ENCODE results near the gene UBAC2.

Gene UBAC2

DNA sequence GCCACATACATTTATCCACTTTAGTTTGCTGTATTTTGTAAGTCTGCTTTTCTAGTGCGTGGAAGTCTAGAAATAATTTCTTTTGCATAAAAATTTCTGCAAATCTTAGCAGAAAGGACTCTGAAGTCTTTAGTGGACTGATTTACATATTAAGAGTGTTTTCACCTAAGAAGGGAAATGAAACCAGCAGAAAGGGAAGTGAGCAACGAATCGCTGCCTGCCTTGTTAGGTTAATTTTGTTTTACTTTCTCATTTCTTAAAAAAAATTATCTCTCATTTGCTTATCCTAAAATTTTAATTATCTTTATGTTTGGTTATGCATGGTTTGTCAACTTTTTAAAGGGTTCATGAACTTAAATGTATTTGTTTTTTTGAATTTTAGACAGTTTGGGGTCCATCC, 58.3 kb downstream of the UBAC2 start:
- Histone ChIP-seq H3K27ac (no peak overlapping the region), H3K27me3 (ENCODE audit: insufficient read depth, low read depth, severe bottlenecking) (no peaks in the 10 kb centered on the region), H3K9me3 (ENCODE audit: severe bottlenecking) (no peaks in the 10 kb centered on the region), H3K4me3 (ENCODE audit: low read depth, low read length) (no peak overlapping the region), H3K36me3 (peaks cover 19% of the 10 kb centered on the region)
- TF ChIP-seq CTCF (IDR thresholded peaks at IDR 0.05; ENCODE audit: low read depth, low read length), result no peak
- no peak for DNase-seq

DNA sequence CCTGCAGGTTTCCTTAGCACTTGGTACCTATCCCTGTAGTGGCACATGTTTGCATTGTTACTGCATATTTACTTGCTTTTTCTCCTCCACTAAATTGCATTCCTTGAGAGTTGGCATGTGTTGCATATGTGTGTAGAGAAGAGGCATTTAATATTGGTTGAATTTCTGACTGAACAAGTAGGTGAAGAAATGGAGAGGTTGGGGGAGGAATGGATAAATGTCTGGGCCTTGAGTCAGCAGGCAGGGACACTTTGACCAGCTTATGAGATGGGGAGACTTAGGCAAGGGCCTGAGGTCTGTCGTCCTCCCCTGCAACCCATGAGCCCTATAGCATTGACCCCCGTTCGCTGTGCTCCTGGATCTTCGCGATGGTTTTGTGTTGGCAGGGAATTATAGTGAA, 59.6 kb downstream of the UBAC2 start:
- peaks cover 15% of the 10 kb centered on the region for H3K36me3 ChIP-seq
- DNase-seq, result no peak
- no peaks in the 10 kb centered on the region for H3K9me3 ChIP-seq (ENCODE audit: severe bottlenecking)
- no peak for TF ChIP-seq CTCF (IDR thresholded peaks at IDR 0.05; ENCODE audit: low read depth, low read length)
- no peaks in the 10 kb centered on the region for H3K27me3 ChIP-seq (ENCODE audit: insufficient read depth, low read depth, severe bottlenecking)
- H3K27ac ChIP-seq, result no peak overlapping the region
- H3K4me3 ChIP-seq (ENCODE audit: low read depth, low read length), result no peak overlapping the region

DNA sequence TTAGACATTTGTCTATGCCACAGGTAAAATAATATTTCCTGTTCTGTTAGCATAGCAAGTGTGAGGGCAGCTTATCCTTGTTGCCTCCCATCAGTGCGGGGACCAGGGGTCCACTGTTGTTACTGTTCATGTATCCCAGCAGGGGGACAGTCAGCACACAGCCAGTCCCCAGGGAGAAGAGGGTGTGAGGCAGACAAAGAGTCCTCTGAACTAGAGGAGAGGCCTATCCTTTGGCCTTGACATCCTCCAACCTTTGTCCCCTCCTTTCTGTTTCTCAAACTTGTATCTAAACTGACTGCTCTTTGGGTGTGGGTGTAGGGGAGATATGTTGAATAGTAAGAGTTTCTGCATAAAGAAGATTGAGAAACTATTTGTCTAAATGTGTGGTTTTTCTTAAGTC, 60.4 kb downstream of the UBAC2 start:
- DNase-seq, result no peak
- H3K27me3 ChIP-seq (ENCODE audit: insufficient read depth, low read depth, severe bottlenecking), result no peaks in the 10 kb centered on the region
- TF ChIP-seq CTCF (IDR thresholded peaks at IDR 0.05; ENCODE audit: low read depth, low read length), result no peak
- peaks cover 11% of the 10 kb centered on the region for H3K36me3 ChIP-seq
- no peak overlapping the region for H3K27ac ChIP-seq
- H3K9me3 ChIP-seq (ENCODE audit: severe bottlenecking), result no peaks in the 10 kb centered on the region
- no peak overlapping the region for H3K4me3 ChIP-seq (ENCODE audit: low read depth, low read length)

DNA sequence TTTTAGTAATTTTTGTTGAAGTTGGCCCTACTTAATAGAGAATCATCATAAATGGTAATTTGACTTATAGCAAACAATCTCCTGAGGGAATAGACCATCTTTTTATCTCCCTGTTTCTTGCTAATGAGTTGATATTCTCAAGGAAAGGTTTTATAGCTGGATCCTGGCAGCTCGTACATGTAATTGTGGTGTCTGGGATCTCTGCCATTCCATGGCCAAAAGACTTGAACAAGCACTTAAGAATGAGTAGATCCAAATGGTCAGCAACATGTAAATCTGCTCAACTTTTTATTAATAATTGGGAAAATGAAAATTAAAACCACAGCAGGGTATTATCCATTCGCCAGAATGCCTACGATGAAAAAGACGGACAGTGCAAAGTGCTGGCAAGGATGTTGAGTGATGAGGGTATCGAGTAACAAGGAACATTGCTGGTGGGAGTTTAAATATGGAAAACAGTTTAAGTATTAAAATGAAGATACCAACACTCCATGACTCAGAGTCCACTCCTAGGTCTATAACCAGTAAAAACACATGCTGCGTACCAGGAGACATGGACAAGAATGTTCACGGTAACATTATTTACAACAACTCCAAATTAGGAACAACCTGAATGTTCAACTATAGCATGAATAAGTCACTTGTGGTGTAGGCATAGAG, 62.6 kb downstream of the UBAC2 start:
- no peak for DNase-seq
- Histone ChIP-seq H3K4me3 (ENCODE audit: low read depth, low read length) (no peak overlapping the region), H3K9me3 (ENCODE audit: severe bottlenecking) (no peaks in the 10 kb centered on the region), H3K36me3 (peaks cover 11% of the 10 kb centered on the region), H3K27me3 (ENCODE audit: insufficient read depth, low read depth, severe bottlenecking) (no peaks in the 10 kb centered on the region), H3K27ac (no peak overlapping the region)
- no peak for TF ChIP-seq CTCF (IDR thresholded peaks at IDR 0.05; ENCODE audit: low read depth, low read length)

DNA sequence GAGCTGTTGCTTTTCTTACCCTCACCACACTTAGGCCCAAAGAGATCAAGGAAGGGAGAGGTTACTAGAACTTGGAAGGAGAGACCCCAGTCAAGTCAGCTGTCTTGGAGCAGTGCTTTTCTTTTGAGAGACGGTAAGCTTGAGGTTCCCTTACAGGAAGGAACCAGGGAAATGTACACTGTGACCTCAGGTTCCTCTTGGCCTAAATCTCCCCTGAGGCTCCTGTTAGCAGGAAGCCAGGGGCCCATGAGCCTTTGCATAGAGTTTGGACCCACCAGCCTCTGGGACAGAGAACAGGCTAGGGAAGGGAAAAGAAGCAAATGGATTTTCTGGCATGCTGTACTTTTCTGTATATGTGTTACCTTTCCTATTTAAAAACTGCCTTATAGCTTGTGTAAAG, 63.4 kb downstream of the UBAC2 start:
- no peaks in the 10 kb centered on the region for H3K27me3 ChIP-seq (ENCODE audit: insufficient read depth, low read depth, severe bottlenecking)
- H3K36me3 ChIP-seq, result peaks cover 11% of the 10 kb centered on the region
- no peak for TF ChIP-seq CTCF (IDR thresholded peaks at IDR 0.05; ENCODE audit: low read depth, low read length)
- H3K4me3 ChIP-seq (ENCODE audit: low read depth, low read length), result no peak overlapping the region
- no peak for DNase-seq
- H3K9me3 ChIP-seq (ENCODE audit: severe bottlenecking), result no peaks in the 10 kb centered on the region
- no peak overlapping the region for H3K27ac ChIP-seq

DNA sequence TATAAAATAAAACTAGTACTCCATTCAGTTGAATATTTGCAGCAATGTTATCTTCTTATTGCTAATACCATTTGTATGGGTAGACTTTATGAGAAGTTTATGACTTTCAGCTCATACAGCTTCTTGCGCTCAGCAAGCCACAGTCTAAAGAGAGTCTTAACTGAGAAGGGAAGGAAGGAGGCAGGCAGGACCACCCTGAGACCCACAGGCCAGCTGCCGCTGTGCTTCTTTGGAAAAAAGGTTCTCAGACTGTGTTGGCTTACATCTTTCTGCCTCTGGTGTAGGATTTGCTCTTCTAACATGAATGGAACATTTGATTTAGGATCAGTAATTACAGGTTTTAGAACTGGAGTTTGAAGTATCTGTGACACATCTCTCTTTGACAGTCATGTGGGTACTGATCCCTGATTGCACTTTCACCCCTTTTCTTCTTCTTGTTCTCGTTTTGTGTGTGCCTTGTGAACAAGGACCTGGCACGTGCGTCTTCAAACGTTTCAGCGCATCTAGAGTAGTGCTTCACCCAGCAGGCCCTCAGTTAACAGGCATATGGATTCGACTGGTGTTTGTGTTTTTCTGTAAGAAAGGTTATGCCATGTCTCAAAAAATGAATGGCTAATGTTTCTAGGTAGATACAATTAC, 64.6 kb downstream of the UBAC2 start:
- Histone ChIP-seq H3K9me3 (ENCODE audit: severe bottlenecking) (no peaks in the 10 kb centered on the region), H3K27ac (no peak overlapping the region), H3K27me3 (ENCODE audit: insufficient read depth, low read depth, severe bottlenecking) (no peaks in the 10 kb centered on the region), H3K4me3 (ENCODE audit: low read depth, low read length) (no peak overlapping the region), H3K36me3 (peaks cover 11% of the 10 kb centered on the region)
- DNase-seq, result no peak
- TF ChIP-seq CTCF (IDR thresholded peaks at IDR 0.05; ENCODE audit: low read depth, low read length), result no peak

Data from WERI-Rb-1 (cell line).